Measurements from ENCODE around the gene MAT1A.
A peak's percentile ranks its signal among the peaks of the same experiment; 100 is the strongest.

Gene MAT1A

DNA sequence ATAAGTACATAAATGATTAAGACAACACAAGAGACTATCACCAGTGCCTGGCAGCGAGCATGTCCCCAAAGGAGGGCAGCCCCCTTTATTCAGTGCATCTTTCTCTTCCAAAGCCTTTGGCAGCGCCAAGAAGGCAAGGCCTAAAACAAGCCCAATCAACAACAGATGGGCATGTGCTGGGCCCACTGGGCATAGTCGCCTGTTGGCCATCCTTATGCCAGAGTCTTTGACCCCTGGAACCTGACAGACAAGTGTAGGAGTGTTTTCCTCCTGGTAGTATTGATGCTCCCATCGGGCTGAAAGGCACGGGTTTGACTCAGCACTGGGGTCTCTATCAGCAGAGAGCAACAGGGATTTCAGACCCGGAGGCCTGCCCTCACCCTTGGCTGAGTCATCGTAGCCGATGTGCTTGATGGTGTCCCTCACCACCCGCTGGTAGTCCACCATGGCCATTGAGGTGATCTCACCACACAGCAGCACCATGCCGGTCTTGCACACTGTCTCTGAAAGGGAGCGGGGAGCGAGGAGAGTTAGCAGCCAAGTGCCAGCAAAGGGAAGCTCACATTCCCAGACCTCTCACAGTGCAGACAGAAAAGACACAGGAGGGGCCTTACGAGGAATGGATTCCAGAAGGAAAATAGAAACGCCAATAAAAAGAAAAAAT, 5.8 kb downstream of the MAT1A start:
- H3K4me3 ChIP-seq (ENCODE audit: low read length), result no peak overlapping the region
- TF ChIP-seq, protein P1, sequence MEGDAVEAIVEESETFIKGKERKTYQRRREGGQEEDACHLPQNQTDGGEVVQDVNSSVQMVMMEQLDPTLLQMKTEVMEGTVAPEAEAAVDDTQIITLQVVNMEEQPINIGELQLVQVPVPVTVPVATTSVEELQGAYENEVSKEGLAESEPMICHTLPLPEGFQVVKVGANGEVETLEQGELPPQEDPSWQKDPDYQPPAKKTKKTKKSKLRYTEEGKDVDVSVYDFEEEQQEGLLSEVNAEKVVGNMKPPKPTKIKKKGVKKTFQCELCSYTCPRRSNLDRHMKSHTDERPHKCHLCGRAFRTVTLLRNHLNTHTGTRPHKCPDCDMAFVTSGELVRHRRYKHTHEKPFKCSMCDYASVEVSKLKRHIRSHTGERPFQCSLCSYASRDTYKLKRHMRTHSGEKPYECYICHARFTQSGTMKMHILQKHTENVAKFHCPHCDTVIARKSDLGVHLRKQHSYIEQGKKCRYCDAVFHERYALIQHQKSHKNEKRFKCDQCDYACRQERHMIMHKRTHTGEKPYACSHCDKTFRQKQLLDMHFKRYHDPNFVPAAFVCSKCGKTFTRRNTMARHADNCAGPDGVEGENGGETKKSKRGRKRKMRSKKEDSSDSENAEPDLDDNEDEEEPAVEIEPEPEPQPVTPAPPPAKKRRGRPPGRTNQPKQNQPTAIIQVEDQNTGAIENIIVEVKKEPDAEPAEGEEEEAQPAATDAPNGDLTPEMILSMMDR (IDR thresholded peaks at IDR 0.05; ENCODE audit: insufficient read depth, low read depth, low read length, missing control alignments), result no peak
- no peak for DNase-seq (ENCODE audit: low read depth)

DNA sequence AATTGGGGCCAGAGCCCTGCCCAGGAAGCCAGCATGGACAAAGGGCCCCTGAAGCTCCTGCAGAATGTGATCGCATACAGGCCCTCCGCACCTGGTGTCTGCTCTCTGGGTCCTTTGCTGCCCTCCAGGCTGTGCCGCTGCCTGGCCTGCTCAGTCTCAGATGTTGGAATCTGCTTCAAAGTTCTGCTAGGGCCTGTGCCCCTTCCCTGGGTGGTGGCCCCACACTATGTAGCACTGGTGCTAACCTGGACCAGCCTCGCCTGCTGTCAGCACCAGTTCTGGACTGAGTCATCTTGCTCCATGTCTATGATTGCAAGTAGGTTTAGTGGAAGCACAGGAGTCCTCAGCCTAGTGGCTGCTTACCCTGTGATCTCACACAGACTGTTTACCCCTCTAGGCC, 6.3 kb downstream of the MAT1A start:
- peak; percentile 15 for DNase-seq (ENCODE audit: low read depth)
- TF ChIP-seq, protein P1 (IDR thresholded peaks at IDR 0.05; ENCODE audit: insufficient read depth, low read depth, low read length, missing control alignments), result no peak
- no peak overlapping the region for H3K4me3 ChIP-seq (ENCODE audit: low read length)

DNA sequence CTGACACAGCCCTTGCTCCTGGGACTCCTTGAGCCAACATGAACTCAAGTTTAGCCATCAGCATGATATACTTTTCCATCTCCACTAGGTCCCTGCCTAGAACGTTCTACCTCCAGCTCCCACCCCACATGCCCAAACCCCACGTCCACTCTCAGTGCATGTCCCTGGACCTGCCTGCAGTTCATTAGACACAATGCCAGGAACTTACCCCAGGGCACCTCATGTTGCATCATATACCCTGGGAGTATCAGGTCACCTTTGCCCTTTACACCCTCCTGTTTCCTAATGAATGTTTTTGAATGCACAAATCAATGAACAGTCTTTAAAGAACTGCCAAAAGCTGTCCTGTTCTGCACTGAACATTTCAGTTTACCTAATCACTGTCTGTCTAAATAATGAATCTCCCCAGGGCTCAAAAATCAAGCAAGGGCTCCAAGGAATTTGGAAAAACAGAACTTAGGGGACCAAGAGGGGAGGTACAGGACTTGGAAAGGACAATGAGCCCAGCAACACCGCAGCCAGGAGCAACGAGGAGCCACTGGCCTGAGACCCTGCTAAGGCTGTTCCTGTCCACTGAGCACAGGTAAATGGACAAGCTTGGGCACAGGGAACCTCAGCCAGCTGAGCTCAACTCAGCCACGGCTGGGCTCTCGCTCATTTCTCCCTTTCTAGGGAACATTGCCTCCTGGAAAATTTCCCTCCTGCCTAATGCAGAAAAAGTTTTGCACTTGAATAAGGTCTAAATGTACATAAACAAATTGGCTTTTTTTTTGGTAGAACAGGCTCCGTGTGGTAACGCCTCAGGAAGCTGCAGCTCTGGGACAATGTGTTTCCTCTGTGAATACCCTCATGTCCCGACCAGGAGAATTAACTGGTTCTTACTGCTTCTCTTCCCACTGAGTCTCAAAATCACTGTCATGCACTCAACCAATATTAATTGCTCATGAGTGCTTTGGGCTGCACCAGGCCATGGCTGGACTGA, 7.4 kb downstream of the MAT1A start:
- TF ChIP-seq, protein P1 (IDR thresholded peaks at IDR 0.05; ENCODE audit: insufficient read depth, low read depth, low read length, missing control alignments), result no peak
- no peak for DNase-seq (ENCODE audit: low read depth)
- H3K4me3 ChIP-seq (ENCODE audit: low read length), result no peak overlapping the region

DNA sequence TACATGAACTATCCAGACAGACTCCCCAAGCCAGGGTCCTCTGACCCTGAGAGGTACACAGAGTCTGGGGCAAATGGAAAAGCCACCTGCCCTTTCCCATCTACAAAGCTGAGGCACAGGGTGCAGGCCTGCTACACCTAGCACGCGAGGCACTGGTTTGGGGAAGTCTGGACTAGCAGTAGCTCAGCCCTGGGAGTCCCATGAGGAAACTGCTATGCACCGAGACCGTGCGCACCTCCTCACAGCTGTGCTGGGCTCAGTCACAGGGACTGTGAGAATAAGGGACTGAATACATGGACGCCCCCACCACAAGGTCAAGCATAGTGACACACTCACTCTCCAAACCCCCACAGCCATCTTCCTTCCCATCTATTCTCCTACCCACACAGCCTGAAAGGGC, 8.2 kb downstream of the MAT1A start:
- no peak overlapping the region for H3K4me3 ChIP-seq (ENCODE audit: low read length)
- TF ChIP-seq, protein P1 (IDR thresholded peaks at IDR 0.05; ENCODE audit: insufficient read depth, low read depth, low read length, missing control alignments), result no peak
- no peak for DNase-seq (ENCODE audit: low read depth)

DNA sequence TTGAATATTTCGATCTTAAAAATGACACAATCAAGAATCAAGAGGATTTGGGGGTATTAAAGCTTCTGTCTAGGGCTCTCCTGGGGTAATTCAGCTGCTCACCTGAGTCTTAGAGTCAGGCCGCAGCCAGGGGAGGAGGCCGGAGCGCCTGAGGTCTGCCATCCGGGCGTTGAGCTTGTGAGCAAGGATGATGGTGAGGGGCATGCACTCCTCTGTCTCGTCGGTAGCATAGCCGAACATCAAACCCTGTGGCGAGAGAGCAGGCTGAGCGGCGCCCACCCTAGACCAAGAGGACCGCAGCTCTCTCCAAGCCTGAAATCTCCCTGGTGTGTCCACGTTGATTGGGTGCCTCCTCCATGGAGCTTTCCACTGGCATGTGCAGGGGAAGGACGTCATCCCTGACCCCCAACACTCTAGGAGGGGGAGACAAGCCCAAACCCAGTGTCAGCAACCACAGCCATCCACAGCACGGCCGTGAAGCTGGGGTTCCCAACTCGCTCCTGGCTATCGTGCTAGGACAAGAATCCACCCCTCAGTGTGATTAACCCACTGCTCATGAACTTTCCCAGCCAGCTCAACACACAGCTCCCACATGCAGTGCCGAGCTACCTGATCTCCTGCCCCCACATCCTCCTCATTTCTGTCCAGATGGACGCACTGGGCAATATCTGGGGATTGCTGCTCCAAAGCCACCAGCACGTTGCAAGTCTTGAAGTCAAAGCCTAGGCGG, 9.2 kb downstream of the MAT1A start:
- no peak overlapping the region for H3K4me3 ChIP-seq (ENCODE audit: low read length)
- TF ChIP-seq, protein P1 (IDR thresholded peaks at IDR 0.05; ENCODE audit: insufficient read depth, low read depth, low read length, missing control alignments), result no peak
- DNase-seq (ENCODE audit: low read depth), result no peak

DNA sequence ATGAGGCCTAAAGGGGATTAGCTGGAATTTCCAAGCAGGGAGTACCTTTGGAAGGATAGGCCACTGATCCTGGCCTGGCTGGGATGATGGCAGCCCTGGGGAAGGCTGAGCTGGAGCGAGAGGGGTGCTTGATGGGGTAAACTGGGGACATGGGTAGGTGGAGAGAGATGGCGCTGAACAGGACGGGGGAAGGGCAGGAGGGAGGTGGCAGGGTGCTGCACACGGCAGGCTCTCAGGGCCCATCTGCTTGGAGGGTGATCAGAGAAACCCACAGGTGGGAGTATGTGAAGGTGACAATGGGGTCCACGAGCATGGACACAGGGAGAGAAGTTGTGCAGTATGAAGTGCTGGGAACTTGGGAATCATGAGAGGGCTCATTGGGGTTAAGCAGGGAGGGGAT, 10.3 kb downstream of the MAT1A start:
- TF ChIP-seq, protein P1 (IDR thresholded peaks at IDR 0.05; ENCODE audit: insufficient read depth, low read depth, low read length, missing control alignments), result no peak
- no peak for DNase-seq (ENCODE audit: low read depth)

More for the DNA sequence above, 10.3 kb downstream of the MAT1A start:
- no peak overlapping the region for H3K4me3 ChIP-seq (ENCODE audit: low read length)

Data from epithelial cell of esophagus (primary cell).